Effector CD4-positive, alpha-beta T cell (primary cell): ENCODE measurements around the gene ZNF277.
"Not testable (repeated sequence)": the region's sequence is repeated elsewhere in the genome, so short reads cannot be mapped to it uniquely, and the experiment has no call there.

Source experiments
- DNase-seq: peaks from one replicate; pipeline ENCODE4 v3.0.0-alpha.2; 2020

The ZNF277 gene

DNA sequence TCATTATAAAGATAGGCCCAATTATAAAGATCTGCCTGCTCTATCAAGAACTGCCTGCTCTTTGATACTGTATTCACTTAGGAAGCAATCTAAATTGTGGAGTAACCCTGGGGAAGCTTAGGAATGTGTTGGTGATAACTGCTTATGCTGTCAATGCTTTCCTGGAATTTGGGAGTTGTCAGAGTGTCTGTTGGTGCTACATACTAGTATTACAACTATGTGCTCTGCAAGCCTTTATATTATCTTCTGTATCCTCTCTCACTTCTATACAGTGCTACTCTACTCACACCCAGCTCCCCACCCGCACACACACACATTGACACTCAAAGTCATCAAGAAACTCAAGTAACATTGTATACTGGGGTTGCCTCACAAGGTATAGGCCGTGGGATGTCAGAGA, 6.1 kb downstream of the ZNF277 start:
- DNase-seq: no peak

DNA sequence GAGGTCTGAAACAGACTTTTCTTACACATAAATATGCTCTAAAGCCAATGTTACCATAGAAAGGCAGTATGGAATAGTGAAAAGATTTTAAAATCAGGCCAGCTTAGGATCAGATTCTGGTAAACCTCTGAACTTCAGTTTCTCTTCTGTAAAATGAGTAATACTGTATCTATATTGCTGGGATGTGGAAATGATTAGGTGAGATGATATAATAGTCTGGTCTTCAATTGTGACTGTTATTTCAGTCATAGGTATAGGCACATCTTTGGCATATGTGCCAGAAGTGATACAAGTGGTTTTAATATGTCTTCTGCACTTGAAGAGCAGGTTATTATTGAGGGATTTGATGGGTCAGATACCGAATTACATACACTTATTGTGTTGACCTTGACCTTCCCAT, 7.2 kb downstream of the ZNF277 start:
- DNase-seq: no peak

DNA sequence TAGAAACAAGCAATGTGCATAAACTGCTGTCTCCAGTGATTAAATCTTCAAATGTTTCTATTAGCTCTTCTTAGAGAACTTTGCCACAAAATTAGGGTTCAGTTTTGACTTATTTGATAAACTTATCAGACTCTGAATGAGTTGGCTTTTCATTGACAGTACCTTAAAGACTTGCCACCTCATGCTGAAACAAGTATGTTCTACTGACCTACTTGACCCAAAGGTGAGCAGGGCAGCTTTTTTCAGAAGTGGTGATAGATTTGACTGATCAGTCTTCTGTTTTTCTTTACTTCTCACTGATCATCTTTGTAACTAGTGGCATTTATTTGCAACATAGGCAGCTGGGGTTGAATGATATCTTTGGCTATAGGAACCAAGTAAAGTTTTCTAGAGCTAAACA, 7.8 kb downstream of the ZNF277 start:
- no peak for DNase-seq

DNA sequence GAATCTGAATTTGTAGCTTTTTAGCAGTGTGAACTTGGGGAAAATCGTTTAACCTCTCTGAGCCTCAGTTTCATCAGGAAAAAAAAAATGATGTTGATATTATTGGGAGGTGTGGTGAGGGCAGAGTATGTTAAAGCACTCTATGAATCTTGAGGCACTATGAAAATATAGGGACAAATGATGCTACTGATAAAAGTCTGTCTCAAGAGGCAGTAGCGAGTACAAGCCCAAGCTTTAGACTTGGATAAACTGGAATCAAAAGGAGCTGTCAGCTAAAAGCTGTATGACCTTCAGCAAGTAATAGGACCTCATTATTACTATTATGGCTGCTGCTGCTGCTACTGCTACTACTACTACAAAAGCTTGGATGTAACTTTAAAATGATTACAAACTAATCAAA, 8.4 kb downstream of the ZNF277 start:
- no peak for DNase-seq

DNA sequence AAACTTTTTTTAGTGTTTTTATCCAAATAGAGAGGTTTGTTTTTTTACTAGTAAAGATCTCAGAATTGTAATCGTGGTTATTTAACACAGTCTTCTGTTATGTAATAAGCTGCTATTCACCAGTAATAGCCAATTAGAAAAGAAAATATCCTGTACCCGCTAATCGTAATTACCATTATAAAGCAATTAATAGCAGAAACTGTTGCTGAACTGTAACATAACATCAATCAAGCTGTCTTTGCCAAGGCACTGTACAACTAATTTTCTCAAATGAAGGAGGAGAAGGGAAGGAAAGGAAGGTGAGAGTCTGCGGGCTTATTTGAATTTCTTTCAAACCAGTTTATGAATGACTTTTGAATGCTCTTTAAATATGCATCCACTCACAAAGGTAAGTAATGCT, 9.3 kb downstream of the ZNF277 start:
- DNase-seq: no peak

DNA sequence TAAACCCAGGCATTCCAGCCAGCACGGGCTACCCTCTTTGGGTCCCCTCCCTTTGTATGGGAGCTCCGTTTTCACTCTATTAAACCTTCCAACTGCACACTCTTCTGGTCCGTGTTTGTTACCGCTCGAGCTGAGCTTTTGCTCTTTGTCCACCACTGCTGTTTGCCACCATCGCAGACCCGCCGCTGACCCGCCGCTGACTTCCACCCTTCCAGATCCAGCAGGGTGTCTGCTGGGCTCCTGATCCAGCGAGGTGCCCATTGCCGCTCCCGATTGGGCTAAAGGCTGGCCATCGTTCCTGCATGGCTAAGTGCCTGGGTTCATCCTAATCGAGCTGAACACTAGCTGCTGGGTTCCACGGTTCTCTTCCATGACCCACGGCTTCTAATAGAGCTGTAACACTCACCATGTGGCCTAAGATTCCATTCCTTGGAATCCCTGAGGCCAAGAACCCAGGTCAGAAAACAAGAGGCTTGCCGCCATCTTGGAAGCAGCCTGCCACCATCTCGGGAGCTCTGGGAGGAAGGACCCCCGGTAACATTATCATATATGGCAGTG, 14.5 kb downstream of the ZNF277 start:
- no peak for DNase-seq

DNA sequence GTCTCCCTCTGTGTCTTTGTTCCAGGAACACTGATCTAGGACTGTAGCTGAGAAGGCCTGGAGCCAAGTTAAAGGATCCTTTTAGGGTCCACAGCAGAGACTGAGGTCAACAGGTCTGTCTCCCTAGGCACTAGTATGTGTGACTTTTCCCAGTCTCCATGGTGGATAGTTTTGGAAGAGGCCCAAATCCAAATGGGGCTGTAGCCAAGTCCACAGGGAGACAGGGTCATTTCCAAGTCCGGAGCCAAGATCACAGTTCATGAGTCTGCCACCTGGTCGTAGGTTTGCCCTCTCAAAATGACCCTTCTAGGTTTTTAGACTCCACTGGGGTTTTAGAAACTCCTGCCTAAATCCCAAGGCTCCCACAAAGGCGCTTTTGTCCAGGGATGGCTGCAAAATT, 16.8 kb downstream of the ZNF277 start:
- no peak for DNase-seq

DNA sequence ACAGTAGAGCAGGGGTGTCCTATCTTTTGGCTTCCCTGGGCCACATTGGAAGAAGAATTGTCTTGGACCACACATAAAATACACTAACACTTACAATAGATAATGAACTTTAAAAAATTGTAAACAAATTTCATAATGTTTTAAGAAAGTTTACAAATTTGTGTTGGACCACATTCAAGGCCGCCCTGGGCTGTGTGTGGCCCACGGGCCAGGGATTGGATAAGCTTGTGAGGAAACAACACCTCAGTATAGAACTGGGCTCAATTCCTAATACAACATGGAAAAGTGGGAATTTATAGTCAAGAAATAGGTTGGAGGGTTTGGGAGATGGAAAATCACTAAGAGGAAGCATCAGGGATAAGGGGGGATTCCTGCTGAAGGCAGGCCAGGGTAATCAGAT, 17.7 kb downstream of the ZNF277 start:
- DNase-seq: no peak

DNA sequence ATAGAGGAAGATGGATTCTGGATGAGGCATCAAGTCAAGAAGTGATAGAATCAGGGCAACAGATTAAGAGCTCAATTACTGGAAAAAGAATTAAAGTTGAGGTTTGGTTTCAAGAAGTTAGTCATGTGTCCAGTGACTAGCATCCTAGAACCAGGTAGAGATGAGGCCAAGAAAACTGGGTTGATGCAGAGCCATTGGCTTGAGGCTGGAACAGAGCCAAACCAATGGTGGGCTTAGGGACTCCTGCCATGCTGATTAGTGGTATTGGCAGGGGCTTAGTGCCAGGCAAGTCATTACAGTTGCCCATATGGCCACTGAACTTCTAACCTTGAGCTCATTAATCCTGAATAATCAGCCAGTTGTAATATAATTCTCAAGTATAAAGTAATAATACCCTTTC, 18.5 kb downstream of the ZNF277 start:
- DNase-seq: no peak

DNA sequence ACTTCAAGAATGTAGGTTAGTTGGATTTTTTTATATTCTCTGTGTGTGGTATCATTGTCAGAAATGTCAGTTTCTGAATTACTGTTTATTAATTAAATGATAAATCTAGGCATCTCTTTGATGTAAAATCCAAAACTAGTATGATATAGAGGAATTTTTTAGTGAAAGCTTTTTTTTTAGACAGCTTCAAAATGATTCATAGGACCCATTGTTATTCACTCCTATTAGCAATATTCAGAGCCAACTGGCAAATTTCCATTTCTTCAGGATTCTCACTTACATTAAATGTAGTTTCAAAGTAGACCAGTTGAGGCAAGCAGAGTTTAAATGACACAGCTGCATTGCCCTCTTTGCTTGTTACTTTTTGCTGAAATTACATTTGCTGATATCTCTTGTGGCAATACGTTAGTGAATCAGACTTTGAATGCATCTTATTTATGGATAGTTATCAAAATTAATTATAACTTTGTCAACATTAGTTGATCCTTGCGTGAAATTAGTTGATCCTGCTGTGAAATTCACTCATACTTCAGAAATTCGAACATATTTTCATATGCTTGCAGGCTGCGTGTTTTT, 20.3 kb downstream of the ZNF277 start:
- DNase-seq: no peak

DNA sequence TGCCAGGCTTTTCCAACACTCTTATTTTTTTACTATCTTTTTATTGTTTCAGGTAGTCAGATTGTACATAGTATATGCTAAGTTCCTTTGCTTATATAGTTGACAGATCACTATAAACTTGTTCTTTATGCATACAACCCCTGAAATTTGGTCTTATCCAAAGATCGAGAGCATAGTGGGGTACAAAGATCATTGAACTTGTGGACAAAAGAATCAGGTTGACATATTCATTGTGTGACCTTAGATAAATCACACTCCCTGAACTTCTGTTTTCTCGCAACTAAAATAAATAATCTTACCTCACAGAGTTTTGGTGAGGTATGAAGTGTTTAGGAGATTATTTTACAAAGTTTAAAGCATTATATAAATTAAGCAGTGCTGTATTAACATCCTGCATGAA, 22.1 kb downstream of the ZNF277 start:
- no peak for DNase-seq

DNA sequence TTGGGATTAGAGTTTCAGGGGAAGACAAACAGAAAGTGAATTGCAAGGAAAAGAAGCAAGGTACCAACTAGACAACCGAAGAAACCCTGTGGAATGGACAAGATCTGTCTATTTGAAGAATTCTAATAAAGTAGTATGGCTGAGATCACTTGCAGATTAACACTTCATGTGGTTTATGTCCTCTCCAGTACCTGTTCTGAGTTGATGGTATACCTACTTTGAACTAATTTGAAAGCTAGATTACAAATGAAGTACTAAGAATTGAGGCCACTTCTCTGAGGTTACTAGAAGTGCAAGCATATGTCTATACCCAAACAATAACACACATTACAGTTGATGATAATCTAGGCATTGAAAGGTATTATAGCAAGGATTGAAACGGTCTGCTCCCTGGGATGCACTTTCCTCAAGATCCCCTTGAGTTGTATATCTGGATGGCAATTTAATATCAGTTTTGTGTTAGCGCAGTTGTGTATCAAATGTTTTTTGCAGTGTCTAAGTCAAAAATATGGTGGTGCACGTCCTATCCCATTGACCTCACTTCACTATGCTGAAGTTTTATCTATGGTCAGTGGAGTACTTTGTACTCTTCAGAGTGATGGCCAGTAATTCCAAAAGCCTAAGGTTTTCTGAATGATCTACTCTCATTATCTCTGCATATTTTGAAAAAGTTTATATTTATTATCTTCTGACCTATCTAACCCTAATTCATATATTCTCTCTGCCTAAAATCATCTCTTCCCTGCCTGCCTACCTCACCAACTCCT, 25.9 kb downstream of the ZNF277 start:
- DNase-seq: no peak

DNA sequence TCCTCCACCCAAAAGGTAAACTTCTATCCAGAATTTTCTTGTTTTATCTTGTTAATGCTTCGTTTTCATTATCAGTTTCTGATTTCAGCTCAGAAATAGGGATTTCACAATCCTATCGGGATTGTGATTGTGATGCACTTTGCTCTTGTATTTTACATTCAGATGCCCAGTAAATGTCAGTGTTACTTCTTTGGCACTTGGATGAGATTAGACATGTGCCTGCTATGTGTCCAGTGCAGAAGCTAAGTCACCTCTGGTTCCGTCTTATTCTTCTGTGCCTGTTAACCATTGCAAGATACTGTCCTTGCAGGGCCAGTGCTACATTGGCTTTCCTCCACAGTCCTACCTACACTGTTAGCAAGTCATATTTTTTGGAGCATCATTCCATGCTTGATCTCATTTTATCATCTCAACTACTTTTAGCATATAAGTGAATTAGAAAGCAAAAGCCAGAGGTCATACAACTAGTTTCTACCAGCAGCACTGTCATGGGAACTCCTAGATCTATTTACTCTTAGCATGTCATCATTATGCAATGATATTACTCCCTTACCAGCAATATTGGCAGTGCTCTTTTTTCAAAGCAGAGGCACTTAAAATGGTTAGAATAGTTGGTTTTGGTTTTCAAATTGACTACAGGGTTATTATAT, 26.7 kb downstream of the ZNF277 start:
- DNase-seq: no peak

DNA sequence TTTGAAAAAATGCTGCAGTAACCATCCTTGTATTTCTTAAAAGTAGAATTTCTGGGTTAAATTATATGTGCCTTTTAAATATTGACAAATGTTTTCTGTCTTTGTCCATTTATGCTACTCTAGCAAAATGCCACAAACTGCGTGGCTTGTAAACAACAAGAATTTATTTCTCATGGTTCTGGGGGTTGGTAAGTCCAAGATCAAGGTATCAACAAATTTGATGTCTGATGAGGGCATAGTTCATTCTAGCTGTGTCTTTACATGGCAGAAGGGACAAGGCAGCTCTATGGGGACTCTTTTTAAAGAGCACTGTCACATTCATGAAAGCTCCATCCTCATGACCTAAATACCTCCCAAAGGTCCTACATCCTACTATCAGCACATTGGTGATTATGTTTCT, 27.7 kb downstream of the ZNF277 start:
- DNase-seq: no peak

DNA sequence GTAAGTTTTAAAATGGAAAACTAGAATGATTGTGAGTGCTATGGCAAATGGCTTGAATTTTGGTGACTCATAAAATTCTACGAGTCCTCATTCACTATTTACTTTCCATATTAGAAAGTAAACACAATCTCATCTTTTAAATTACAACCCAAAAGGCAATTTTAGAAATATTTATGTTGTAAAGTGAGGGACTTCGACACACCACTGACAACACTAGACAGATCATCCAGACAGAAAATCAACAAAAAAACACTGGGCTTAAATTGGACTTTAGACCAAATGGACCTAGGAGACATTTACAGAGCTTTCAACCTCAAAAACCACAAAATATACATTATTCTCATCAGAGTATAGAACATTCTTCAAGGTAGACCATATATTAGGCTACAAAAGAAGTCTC, 30.1 kb downstream of the ZNF277 start:
- DNase-seq: no peak

DNA sequence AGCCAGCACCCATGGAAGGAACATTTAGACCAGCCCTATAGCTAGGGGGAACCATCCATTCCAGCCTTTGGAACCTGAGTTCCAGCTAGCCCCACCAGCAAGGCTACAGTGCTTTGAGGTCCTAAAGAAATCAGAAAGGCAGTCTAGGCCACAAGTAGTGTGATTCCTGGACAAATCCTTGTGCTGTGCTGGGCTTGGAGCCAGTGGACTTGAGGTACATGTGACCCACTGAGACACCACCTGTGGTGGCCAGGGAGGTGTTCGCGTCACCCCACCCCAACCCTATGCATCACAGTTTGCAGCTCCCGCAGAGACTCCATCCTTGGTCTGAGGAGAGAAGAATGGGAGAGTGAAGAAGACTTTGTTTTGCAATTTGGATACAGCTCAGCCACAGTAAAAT, 31.8 kb downstream of the ZNF277 start:
- no peak for DNase-seq

DNA sequence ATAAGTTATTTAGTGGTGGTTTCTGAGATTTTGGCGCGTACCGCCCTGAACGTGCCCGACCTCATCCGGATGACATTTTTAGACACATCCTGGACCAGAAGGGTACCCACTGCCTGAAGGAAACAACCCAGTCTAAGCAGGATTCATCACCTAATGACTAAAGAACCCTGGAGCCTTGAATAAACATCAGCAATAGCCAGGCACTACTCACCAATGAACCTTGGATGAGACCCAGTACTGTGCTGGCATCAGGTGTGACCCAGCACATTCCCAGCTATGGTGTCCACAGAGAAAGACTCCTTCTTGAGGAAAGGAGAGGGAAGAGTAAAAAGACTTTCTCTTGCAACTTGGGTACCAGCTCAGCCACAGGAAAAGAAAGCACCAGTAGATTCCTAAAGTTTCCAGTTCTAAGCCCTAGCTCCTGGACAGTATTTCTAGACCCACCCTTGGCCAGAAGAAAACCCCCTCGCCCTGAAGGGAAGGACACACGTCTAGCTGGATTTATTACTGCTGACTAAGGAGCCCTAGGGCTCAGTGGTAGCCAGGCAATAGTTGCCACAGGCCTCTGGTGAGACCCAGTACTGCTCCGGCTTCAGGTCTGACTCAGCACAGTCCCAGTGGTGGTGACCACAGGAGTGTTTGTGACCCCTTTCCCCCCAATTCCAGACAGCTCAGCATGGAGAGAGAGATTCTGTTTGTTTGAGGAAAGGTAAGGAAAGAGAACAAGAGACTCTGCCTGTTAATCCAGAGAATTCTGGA, 32.5 kb downstream of the ZNF277 start:
- DNase-seq: no peak

DNA sequence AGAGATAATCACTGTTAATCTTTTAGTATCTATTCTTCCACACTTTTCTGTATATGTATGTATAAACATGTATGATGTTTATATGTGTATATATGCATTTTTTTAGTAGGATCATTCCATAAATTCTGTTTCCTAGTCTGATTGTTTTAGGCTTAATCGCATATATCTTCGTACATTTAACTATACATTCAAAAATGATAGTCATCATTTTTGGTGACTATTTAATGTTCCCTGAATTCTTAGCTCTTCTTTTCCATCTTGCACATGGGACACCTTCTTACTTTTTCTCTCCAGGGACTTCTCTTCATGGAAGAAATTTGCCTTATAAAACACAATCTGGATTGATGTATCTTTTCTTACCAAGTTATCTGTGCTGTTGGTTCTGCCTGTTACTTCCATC, 42.1 kb downstream of the ZNF277 start:
- no peak for DNase-seq

DNA sequence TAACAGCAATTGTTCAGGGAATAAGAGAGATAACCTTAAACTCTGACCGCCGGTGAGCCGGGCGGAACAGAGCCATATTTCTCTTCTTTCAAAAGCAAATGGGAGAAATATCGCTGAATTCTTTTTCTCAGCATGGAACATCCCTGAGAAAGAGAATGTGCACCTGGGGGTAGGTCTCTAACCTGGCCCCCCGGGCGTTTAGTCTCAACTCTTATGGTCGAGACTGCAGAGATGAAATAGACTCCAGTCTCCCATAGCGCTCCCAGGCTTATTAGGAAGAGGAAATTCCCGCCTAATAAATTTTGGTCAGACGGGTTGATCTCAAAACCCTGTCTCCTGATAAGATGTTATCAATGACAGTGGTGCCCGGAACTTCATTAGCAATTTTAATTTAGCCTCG, 43.5 kb downstream of the ZNF277 start:
- not testable (repeated sequence) for DNase-seq

DNA sequence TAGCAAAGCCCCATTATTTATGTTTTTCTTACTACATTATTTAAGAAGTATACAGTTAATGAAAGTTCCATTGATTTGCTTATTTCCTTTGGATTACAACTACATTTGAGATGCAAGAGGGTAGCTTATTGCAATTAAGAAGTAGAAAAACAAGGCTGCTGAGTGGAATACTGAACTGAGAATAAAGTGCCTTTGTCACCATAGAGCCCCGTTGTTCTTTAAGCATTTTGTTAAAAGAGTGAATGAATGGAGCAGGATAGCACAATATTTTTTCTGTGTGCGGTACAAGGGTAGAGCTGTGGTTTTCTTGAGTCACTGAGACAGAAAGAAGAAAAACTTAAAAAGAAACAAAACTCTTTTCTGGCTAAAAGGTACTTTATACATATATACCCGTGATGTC, 45.6 kb downstream of the ZNF277 start:
- no peak for DNase-seq

DNA sequence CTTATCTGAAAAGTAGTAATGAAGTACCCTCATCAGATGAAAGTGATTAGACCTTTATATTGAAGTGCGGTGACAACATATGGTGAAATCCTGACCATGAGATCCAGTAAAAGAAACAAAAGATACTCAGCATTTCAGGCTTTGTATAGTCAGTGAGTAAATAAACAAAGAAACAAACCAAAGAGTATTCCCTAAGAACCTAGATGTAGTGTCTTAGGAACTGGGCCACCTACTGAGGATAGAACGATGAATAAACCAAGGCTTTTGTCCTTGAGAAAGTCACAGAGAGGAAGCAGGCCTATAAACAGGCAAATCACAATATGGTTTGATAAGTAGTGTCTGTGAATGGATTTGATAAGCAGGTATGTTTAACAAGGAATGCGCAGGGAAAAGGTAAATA, 46.2 kb downstream of the ZNF277 start:
- DNase-seq: no peak

DNA sequence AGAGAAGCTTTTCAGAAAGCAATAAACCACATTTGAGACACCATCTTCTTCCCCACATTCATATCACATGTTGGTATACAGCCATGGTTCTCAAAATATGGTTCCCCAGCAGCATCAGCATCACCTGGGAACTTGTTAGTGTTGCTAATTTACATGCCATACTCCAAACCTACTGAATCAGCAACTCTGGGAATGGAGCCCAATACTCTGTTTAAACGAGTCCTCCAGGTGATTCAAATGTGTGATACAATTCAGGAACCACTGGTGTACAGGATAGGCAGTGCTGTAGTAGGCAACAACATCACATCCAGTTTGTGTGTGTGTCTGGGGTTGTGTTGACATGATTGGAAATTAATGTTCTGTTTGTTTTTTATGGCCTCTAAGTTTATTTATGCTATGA, 47.7 kb downstream of the ZNF277 start:
- no peak for DNase-seq

DNA sequence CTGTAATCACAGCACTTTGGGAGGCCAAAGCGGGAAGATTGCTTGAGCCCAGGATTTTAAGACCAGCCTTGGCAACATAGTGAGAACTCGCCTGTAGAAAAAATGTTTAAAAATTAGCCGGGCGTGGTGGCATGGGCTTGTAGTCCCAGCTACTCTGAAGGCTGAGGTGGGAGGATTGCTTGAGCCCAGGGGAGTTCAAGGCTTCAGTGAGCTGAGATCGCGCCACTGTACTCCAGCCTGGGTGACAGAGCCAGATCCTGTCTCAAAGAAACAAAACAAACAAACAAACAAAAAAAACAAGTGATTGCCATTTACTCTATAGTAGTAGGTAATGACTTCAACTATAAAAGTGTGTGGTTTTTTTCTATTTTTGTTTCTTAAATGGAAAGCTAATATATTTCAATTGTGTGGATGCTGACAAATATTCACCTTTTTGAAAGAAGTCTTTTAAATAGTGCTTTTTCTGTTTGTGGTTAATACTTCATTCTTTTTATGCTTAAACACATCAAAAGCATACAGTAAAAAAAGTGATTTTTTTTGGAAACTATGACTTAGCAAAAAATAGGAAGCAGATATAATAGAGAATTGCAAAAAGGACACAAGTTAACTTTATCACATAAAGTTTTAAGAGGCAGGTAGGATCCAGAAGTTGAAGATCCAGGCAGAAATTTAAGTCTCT, 48.4 kb downstream of the ZNF277 start:
- DNase-seq: no peak
